ENCODE data around the gene SERAC1. TPM values are rescaled to one million over a fixed set of nuclear protein-coding genes. Genes with fewer than 3 reads are reported as not detected.

Gene SERAC1
- polyA plus RNA-seq, 10 donors: 4.8 to 7.8 (median 6.2) TPM

DNA sequence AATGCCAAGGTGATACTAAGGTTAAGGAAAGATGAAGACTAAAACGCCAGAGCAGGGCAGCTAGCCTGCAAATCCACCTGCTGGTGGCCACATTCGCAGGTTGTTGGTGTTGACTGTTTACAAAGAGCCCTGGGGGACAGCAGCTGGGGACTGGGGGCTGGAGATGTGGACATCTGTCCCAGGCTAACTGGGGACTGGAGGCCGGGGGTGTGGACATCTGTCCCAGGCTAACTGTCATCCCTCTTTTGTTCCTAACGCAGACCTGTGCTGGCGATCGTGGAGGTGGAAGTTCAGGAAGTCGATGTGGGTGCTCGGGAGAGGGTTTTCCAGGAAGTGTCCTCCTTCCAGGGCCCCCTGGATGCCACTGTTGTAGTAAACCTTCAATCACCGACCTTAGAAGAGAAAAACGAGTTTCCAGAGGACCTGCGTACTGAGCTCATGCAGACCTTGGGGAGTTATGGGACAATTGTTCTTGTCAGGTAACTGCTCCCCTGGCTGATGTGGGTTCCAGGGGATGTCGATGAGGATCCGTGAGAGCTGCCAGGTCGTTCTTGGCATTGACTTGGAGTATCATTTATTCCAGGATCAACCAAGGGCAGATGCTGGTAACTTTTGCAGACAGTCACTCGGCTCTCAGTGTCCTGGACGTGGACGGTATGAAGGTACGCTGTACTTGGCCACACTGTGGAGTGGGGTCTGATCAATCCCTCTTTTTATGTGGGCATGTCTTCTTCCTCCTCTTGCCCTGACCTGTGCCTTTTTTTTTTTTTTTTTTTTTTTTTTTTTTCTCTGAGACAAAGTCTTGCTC, 87.0 kb downstream of the SERAC1 start:
- DNase-seq: no peak

DNA sequence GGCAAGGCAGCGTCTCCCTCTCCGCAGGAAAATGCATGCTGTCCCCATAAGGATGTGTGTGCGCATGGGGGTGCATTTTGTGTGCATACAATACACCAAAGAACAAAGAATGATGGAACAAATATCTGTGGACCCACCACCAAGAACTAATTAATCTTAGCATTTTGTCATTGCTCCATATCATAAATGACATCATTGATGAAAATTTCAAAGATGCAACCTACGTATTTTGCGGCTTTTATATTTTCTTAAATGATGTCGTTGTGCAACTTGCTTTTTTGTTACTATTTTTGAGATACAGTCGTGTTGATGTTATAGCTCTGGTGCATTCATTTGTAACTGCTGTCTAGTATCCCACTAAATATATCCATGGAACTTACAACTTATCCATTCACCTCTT, 89.7 kb downstream of the SERAC1 start:
- no peak for DNase-seq

- DNase-seq: no peak
These were observed 90.4 kb downstream of the SERAC1 start for GRCh38 chr6:158077676-158078075.

DNA sequence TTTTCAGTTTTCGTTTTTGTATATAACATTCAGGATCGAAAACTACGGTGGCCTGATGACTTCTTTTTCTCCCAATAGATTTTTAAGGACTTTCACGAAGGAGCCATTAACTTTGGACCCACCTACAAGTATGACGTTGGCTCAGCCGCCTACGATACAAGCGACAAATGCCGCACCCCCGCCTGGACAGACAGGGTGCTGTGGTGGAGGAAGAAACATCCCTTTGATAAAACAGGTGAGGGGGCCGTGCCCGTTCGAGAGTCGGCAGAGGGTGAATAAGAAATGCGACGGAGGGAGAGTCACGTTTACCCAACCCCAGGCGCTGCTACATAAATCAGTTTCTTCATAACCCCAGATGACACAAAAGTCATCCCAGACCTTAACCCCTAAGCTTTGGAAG, 91.5 kb downstream of the SERAC1 start:
- DNase-seq: no peak

GRCh38 chr6:158073776-158074175, 94.3 kb downstream of the SERAC1 start:
- DNase-seq: no peak

GRCh38 chr6:158072083-158072721, 95.9 kb downstream of the SERAC1 start:
- peak; percentile 61 to 85 (median 75) for DNase-seq

DNA sequence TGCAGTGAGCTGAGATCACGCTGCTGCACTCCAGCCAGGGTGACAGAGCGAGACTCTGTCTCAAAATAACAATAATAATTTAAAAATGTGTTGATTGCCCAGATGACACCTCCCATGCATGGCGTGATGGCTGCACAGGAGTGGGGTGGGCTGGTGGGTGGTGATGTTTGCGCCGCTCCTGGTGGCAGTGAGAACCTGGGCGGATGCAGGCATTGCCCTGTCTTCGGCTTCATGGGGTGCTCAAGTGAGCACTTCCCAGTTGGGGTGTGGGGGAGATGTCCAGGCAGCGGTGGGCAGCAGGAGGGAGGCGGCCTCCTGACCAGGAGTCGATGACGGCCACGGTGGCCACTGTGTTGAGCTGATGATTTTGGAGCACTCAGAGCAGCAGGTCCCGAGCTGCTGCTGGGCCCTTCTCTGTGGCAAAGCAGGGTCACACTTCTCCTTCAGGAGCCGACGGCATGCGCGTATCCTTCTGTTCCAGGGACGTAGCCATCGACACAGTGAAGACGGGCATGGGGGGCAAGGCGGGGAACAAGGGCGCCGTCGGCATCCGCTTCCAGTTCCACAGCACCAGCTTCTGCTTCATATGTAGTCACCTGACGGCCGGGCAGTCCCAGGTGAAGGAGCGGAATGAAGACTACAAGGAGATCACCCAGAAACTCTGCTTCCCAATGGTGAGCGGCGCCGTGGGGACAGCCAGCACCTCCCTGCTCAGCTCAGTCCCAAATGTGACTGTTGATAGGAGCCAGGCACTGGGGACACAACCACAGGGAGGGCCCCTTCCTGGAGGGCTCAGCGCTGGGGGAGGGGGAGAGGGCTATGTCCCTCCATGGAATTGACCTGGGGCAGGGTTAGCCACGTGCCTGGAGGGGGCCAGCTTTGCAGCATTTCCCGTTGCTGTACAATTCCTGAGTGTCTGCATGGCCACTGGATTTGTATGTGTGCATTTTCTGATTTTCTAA, 96.7 kb downstream of the SERAC1 start:
- DNase-seq: no peak

- no peak for DNase-seq
These were observed 97.5 kb downstream of the SERAC1 start for GRCh38 chr6:158070513-158070912.

DNA sequence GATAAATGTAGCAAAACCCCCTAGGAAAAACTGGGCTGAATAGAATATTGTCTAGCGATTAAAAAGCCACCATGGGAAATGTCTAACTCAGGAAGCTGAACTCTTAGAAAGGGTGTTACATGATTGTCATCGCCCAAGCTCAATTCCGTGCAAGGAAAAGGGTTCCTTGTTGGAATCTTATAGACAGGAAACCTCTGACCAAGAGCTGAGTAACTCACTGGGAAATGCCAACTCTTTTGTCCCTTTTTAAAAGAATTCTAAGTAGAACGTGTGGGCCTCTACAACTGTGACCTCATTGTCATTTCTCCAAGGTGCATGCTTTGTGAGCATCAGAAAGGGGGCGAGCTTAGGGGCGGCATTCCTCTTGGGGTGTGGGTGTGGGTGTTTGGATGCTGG, 98.3 kb downstream of the SERAC1 start:
- no peak for DNase-seq

GRCh38 chr6:158068893-158069799, 98.9 kb downstream of the SERAC1 start:
- DNase-seq: no peak

DNA sequence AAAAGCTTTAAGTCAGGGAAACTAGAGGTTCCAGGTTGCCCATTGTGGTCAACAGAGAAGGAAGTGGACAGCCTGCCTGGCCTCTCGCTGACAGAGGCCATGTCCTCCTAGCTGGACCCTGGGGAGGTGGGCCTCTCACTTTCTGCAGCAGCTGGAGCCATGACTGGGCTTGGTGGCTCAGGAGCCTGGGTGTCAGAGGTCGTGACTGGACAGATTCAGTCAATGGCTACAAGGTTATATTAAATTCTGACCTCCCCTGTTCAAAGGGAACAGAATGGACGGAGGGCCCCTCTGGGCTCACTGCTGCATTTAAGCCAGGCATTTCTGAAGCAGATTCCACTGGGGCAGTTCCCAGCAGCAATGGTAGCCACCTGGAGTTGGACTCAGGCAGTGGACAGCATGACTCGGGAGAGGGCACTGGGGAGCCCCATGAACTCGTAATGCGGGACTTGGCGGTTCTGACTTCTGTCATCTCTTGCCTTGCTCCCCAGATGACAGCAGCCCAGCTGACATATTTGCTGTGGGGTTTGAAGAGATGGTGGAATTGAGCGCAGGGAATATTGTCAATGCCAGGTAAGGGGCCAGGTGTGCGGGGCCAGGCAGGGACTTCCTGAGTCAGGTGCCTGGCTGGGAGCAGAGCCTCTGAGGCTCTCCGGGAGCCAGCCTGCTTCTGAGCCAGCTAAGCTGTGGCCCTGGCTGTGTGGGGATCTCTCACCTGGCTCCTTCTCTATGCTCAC, 99.7 kb downstream of the SERAC1 start:
- DNase-seq: no peak

DNA sequence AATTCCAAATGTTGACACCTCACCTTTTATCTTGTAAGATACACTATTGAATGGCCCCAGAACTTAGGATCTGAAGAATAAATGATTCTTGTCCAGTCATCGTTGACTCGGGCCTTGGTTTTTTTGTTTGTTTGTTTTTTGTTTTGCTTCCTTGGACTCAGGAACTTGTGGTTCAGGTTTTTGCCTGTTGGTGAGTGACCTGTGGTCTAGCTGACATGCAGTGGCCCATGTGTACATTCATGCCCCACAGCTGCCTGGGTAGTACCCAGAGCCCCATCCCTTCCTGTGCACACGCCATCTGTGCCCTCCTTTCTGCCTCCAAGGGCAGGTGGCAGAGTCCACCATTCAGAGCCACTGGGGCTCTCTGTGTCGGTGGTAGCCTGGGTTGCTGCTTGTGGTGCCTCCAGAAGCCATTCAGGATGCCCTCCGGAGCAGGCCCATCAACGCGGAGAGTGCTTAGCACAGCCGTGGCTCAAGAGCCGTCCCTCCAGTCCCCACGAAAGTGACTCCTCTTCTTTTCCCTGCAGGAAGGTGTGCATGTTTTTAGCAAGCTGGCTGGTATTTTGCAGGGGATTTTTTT, 100.5 kb downstream of the SERAC1 start:
- DNase-seq: no peak

- DNase-seq: no peak
These were observed 101.8 kb downstream of the SERAC1 start for GRCh38 chr6:158066136-158066781.

- no peak for DNase-seq
These were observed 103.3 kb downstream of the SERAC1 start for GRCh38 chr6:158064725-158065251.

GRCh38 chr6:158063736-158064135, 104.3 kb downstream of the SERAC1 start:
- DNase-seq: no peak

GRCh38 chr6:158061709-158062461, 106.2 kb downstream of the SERAC1 start:
- peak in 1 of 3 donors; percentile 56 for DNase-seq

- DNase-seq: no peak
These were observed 106.7 kb downstream of the SERAC1 start for GRCh38 chr6:158061361-158061708.
